GM18508 (cell line): ENCODE data around the gene POU4F1.
"Not testable (repeated sequence)": the region's sequence is repeated elsewhere in the genome, so short reads cannot be mapped to it uniquely, and the experiment has no call there.

Experiments used
- ATAC-seq: cut with Tn5 transposase; IDR thresholded peaks from one replicate; pipeline ENCODE4 v1.9.1; 2021; ENCODE audit warnings: moderate number of reproducible peaks; ENCODE audit not compliant: insufficient read depth, unreplicated experiment

Gene POU4F1, protein sequence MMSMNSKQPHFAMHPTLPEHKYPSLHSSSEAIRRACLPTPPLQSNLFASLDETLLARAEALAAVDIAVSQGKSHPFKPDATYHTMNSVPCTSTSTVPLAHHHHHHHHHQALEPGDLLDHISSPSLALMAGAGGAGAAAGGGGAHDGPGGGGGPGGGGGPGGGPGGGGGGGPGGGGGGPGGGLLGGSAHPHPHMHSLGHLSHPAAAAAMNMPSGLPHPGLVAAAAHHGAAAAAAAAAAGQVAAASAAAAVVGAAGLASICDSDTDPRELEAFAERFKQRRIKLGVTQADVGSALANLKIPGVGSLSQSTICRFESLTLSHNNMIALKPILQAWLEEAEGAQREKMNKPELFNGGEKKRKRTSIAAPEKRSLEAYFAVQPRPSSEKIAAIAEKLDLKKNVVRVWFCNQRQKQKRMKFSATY

DNA sequence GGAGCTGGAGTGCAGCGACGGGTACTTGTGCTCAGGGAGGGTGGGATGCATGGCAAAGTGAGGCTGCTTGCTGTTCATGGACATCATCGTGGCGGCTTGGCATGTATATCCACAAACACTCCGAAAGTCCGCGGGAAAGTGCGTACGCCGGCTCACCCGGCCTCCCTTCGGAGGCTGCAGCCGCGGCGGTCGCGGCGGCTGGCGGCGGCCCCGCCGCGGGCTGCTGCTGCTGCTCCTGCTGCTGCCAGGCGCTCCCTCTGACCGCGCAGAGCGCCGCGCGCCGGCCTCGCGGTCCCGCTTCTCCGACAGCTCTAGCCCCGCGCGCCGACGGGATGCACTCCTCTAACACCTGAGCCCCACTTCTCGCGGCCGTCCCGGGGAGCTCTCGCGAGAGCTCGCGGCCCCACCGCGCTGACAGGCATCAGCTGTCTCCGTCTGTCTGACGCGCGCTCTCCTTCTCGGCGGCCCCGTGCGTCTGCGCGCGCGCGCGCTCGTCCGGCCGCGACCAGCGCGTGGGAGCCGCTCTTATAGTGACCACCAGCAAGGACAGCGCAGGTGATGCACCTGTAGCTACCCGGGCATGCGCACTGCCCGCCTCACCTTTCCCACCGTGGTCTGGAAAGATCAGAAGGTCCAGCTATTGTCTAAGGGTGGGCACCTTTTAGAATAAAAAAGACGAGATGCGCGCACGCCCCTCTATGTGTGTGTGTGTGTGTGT lies at the start of gene POU4F1:
POU4F1 (minus strand) TSS at position 313 of the 718 bp plus-strand sequence; CDS start at position 87, 226 bp downstream.
- ATAC-seq, result peak; percentile 63

DNA sequence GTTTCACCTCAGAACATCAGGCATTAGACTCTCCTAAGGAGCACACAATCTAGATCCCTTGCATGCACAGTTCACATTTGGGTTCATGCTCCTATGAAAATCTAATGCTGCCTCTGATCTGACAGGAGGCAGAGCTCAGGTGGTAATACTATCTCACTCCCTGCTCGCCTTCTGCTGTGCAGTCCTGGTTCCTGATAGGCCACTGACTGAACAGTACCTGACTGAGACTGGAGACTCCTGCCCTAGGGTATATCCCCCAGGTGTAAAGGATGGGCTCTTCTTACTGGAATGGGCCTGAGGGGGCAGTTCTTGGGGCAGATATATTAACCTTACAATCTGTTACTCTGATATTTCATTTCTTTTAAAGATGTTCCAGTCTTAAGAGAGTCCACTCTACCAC lies 49.3 kb upstream of the POU4F1 start:
- ATAC-seq, result no peak

DNA sequence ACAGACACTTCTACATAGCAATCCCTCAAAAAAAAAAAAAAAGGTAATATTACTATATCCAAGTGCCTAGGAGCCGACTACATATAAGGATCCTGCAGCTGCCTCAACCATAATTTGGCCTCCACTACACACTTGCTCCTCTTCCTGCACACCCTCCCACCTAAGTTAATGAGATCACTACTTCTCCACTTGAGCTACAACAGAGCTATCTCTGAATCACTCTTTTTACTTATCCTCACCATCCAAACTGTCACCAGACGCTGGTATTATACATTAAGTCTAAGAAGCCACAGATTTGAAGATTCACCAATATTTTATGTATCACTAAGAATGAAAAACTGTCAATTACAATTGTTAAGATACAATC lies 47.3 kb upstream of the POU4F1 start:
- ATAC-seq, result no peak

DNA sequence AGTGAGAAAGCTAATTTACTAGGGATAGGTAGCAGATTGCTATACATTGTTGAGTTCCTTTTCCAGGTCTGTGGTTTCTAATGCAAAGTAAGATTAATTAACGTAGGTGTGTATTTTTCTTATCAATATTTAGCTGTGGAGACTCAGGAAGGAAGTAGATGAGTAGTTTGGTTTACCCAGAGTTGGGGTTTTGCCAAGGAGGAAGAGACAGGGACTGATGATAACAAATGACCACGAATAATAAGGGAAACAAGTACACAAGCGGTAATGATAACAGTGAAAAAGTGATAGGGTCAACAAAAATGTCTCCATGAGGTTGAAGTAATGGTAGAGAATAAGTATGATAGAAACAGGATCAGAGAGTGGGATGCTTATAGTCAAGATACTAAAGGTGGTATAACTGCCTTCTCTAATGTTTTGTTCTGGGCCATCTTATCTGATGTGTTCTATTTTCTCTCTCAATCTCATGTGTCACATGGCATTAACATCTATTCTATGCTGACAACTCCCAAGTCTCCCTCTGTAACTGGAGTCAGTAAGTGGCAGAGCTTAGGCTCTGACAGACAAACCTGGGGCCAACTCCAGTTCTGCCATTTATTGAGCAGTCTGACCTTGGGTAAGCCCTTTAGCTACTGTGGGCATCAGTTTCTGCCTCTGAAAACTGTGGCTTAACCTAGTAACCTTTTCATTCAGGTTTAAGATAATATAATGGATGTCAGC lies 46.8 kb upstream of the POU4F1 start:
- no peak for ATAC-seq

DNA sequence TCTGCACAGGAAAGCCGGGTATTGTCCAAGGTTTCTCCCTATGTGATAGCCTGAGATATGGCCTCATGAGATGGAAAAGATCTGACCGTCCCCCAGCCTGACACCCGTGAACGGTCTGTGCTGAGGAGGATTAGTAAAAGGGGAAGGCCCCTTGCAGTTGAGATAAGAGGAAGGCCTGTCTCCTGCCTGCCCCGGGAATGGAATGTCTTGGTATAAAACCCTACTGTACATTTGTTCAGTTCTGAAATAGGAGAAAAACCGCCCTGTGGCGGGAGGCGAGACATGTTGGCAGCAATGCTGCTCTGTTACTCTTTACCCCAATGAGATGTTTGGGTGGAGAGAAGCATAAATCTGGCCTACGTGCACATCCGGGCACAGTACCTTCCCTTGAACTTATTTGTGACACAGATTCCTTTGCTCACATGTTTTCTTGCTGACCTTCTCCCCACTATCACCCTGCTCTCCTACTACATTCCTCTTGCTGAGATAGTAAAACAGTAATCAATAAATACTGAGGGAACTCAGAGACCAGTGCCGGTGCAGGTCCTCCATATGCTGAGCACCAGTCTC lies 43.8 kb upstream of the POU4F1 start:
- ATAC-seq, result not testable (repeated sequence)

DNA sequence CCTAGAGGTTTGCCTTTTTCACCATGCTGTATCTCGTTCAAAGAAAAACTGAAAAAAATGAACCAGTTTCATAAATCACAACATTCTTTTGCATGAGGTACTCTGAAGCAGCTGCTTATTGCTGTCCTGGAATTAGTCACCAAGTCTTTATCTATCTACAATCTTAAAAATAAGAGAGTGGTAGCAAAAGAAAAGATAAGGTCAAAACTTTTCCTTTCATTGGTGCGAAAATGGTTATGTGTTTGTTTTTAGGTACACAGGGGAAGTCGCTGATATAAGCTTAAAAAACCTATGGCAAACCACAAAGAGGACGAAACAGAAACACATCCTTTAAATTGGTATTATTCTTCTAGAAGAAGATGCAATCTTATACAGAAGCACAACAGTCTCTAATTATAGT lies 34.9 kb upstream of the POU4F1 start:
- no peak for ATAC-seq

DNA sequence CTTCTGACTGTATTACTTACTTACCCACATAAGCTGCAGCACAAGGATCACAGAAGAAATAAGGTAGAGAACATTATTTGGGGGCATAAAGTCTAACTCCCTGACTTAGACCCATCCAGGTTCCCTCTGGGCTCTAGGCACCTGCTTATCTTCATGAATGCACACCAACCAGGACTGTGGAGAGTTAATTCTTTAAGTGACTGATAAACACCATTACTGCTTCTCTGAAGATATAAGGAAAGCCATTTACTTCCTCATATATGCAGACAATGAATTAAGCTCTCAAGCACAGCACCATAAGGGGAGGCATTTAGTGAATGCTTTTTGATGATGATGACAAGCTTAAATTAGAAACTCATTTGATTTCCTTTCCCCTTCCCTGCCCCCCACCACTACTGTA lies 33.1 kb upstream of the POU4F1 start:
- no peak for ATAC-seq

DNA sequence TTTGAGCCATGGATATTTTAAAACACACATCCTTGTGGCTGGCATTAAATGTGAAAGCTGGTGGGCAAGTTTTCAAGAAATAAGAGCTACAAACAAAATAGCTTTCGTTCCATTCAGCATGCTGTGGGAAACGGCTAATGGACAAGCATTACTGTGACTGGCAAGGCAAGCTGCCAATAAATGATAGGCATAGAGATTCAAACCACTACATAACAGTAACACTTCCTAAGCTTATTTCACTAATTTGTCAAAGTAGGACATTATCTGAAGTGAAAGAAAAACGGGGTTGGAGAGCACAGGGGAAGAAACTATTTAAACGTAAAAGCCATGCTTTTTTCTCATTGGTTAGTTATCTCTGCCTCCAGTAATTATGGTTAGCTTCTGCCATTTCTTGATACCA lies 29.6 kb upstream of the POU4F1 start:
- ATAC-seq, result no peak

DNA sequence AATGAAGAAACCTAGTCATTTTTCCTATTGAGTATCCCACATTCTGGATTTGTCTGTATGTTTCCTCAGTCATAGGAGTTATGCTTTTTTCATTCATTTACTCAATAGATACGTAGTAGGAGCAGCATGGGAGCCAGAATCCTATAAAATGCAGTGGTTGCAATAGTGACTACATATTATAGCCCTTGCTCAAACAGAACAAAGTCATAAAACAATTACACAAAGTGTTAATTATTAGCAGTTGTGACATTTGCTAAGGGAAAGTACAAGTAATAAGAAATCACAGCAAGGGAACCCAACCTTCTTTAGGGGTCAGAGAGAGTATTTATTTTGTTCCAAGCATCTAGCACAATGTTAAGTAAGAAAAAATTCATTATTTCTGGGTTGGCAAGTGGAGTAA lies 27.7 kb upstream of the POU4F1 start:
- ATAC-seq, result no peak

DNA sequence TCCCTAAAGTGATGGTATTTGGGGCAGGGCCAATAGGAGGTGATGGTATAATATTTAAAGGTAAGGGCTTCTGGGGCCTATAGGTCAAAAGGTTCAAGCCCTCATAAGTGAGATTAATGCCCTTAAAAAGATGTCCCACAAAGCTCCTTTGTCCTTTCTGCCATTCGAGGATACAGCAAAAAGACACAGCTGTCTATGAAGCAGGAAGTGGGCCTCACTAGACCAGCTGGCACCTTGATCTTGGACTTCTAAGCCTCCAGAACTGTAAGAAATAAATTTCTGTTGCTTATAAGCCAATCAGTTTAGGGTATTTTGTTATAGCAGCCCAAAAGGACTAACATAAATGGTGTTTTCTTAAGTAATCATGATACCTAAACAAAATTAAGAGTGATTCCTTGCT lies 27.2 kb upstream of the POU4F1 start:
- ATAC-seq, result no peak

DNA sequence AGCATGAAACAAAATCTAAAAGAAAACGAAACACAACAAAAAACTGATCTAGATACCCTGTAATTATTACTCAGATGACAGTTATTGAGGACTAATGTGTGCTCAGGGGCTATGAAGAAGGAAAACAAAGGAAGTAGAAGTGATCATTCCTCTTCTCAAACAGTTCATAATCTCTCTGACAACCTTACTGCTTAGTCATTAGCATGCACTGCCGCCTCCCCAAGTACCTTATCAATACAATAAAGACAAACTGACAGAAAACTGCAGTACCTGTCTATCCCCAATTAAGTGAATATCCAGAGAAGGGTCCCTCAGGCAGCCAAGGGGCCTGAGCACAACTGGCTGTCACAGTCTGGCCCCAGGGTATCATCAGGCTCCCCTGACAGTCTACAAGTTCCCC lies 22.0 kb upstream of the POU4F1 start:
- ATAC-seq, result no peak

DNA sequence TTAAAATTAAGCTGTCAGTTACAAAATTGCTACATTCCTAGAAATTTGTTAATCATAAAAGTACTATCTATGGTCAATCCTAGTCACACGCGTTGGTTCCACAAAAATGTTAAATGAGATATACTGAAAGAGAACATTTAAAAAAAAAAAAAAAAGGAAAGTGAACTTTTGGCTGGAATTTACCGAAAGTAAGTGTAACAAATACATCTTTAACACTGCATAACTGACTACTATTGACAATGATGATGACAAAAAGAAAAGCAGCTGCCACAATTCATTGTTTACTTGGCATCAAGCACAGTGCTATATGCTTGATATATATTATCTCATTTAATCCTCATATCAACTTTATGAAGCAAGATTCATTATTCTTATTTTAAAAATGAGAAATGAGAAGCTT lies 19.8 kb upstream of the POU4F1 start:
- ATAC-seq, result no peak

DNA sequence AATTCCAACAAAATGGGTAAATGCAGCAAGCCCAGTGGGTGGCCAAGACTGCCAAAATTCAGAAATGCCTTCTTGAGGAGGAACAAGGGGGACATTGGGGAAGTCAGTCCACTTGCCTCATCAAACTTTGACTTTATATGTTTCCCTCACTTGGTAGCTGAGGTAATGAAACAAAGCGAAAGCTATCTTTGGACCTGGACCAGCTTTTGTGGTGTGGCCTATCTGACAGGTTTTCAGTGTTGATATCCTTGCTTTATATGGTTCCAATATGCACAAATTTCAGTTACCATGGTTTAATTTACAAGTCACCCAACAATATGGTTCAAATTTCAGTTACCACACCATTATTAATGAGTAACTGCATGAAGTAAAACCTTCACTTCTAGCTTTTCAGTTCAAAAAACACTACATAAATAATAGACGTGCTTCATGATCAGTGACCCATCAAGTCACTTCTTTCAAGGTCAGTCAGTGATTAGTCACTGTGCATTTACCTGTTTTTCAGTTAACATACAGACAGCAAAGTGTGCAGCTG lies 17.7 kb upstream of the POU4F1 start:
- no peak for ATAC-seq

DNA sequence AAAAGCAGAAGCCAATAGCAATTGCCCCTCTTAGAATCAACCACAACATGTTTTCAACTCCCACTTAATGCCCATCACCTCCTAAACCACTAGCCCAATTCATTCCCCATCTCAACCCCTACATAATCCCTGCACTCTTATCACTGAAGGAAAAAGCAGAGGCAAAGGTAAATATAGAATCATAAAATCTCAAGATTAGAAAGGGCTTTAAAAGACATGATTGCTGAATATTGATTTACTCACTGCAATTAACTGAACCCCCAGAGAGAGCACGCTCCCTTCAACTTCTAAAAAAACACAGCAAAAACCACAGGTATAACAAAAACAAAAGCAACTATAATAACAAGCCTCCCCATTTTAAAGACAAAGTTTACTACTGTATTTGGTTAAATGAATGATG lies 15.1 kb upstream of the POU4F1 start:
- ATAC-seq, result no peak

DNA sequence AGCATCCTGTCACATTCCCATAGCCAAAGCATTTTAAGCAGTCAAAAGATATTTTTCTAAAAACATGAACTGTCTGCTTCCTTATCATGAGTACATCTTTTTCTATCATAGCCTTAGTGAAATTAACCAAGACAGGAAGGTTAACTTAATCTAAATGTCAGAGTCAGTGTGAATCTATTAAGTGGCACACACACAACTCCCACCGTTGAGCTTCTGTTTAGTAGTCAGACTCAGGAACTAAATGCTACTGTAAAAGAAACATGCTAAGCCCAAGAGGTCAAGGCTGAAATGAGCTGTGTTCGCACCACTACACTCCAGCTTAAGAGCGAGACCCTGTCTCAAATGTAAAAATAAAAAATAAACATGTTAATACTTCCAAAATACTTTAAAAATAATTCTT lies 7.7 kb upstream of the POU4F1 start:
- ATAC-seq, result no peak

DNA sequence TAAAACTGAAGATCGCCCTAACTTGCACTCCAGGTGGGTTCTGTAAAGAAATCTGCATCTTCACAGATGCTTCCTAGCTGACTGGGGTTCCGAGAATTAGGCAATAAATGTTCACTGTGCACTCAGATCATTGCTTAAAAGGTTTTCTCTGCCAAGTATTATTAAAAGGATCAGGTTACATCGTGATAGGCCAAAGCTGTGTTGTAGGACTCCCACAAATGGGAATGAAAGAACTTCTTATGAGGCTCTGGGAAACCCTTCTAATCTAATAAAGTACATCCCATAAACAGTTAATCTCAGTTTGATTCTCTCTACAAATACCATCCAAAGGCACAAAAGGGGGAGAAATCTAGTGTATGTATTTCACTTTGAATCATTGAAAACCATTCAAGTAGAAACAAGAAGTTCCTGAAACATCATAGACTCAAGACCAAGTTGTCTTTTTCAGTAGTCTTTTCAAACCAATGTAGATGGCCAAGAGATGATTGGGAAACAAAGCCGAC lies 7.1 kb upstream of the POU4F1 start:
- no peak for ATAC-seq

DNA sequence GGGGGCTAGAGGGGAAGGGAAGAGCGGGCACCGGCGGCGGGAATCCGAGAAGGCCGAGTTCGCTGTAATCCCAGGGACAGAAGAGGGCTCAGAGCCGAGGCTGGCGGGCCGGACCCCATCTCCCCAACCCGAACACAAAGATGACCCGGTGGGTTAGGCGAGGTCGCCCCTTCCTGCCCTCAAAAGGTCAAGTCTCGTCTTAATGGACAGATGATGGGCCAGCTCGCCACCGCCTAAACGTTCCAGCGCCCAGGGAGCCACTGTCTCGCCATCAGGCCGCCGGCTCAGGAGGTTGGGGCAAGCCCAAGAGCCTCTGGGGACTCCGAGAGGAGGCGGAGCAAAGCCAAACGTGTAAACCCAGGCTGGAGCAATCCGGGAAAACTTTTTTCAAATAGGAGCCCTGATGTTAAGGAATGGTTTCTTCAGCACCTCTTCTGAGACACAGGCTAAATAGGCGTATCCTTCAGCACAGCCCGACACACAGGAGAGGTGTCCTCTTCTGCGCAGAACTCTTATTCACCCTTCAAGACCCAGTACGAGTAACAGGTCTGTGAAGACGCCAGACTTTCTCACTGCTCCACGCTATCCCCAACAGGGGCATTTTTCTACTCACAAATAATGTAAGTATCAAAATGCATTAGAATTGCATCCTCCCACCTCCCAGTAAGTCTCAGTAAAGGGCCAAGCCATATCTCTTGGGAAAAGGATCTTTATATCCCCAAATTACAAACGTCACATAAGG lies 6.3 kb upstream of the POU4F1 start:
- ATAC-seq, result no peak

DNA sequence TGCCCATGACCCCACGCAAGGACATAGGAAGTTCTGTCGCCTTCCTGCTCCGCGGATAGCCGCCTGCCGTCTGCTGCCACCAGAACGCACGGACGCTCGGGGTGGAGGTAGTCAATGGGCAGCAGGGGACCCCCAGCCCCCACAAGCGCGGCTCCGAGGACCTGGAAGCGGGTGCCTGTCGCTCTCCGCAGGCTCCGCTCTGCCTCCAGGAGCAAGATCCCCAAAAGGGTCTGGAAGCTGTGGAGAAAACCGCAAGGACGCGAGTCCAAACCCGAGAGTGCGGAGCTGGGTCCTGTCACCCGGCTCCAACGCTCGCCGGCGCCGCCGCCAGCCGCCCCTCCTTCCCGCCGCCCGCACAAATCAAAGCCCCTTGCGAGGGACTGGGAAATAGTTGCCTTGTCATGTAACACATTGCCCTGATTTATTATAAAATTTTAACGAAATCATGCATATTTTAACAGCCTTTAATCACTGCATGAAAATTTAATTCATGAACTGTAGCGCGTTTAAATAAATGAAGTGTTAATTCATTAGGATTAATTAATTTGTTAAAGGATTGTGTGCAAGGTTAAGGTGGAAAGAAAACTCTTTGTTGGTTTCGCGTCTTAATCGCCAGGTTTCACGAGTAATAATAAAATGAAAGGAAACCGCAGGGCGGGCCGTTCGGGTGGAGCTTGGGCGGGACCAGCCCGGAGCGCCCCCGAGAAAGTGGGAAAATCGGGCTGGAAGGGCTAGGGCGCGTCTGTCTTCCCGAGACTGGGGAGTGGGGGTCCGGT lies 5.5 kb upstream of the POU4F1 start:
- no peak for ATAC-seq

DNA sequence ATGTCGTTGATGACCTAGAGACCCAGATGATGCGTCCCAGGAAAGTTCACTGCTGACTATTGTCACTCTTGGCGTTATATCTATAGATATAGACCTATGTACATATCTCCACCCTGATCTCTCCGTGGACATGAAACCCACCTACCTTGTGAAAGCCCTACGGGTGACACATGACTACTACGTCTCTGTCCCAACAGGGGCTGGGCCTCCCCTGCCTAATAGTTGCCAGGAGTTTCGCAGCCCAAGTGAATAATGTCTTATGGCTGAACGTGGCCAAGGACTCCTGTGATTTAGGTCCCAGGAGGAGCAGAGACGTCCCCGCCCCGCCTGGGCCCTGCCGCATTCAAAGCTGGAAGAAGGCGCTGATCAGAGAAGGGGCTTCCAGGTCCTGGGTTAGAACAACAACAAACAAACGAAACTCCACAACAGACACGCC lies 4.9 kb upstream of the POU4F1 start:
- ATAC-seq, result no peak
